HepG2 (cell line): ENCODE data around the gene TDRD10.

ENCODE experiments used
- ARNTL ChIP-seq: sonication (generic); formaldehyde crosslinking; IDR thresholded peaks from 2 replicates; pipeline ENCODE4 v1.4.0; 2020; ENCODE audit warnings: mild to moderate bottlenecking, missing genetic modification reagents
- CTCF ChIP-seq: sonication (generic); formaldehyde crosslinking; IDR thresholded peaks from 2 replicates; pipeline ENCODE4 v1.5.0; 2020; ENCODE audit warnings: mild to moderate bottlenecking, missing genetic modification reagents, moderate library complexity
- HMG20B ChIP-seq: conservative IDR thresholded peaks from 2 replicates; pipeline ENCODE4 v1.6.1; 2016; ENCODE audit warnings: missing genetic modification reagents, missing compliant biosample characterization
- JUND ChIP-seq: sonication (generic); formaldehyde crosslinking; IDR thresholded peaks from 2 replicates; pipeline ENCODE4 v1.8.0; 2022; ENCODE audit warnings: mild to moderate bottlenecking, missing genetic modification reagents
- RAD51 ChIP-seq: fragments of 450-650 bp; IDR thresholded peaks from 2 replicates; pipeline ENCODE4 v1.6.1; 2016; ENCODE audit warnings: borderline replicate concordance
- ZBTB8A ChIP-seq: sonication (generic); formaldehyde crosslinking; IDR thresholded peaks from 2 replicates; pipeline ENCODE4 v1.4.0; 2020; ENCODE audit warnings: mild to moderate bottlenecking, low read depth, missing genetic modification reagents, borderline replicate concordance
- ZNF816 ChIP-seq: sonication (generic); formaldehyde crosslinking; IDR thresholded peaks from 2 replicates; pipeline ENCODE4 v1.8.0; 2022; ENCODE audit warnings: missing genetic modification reagents, mild to moderate bottlenecking, borderline replicate concordance
- TF ChIP-seq, protein P1 (sequence below): sonication (generic); formaldehyde crosslinking; IDR thresholded peaks from 2 replicates; pipeline ENCODE4 v1.5.1; 2020; ENCODE audit warnings: mild to moderate bottlenecking, missing genetic modification reagents, borderline replicate concordance

DNA sequence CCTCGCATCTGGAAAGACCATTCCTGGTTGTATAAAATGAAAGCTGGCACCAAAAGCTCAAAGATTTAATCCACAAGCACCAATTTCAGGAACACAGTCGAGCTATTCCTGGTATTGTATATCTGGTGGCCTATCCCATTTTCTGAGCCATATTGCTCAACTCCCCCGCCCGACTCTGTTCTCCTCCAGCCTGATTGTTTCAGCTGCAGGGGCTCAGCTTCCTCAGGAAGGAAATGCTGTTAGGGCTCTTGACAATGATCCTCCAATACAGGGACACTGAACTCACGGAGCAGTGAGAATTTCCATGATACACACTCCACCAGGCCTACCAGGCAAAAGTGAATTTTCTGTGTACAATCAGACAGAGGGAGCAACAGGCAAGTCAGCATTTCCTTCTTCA, 16.9 kb upstream of the TDRD10 start:
- TF ChIP-seq HMG20B (CRISPR knock-in tag), result no peak
- TF ChIP-seq, protein P1, sequence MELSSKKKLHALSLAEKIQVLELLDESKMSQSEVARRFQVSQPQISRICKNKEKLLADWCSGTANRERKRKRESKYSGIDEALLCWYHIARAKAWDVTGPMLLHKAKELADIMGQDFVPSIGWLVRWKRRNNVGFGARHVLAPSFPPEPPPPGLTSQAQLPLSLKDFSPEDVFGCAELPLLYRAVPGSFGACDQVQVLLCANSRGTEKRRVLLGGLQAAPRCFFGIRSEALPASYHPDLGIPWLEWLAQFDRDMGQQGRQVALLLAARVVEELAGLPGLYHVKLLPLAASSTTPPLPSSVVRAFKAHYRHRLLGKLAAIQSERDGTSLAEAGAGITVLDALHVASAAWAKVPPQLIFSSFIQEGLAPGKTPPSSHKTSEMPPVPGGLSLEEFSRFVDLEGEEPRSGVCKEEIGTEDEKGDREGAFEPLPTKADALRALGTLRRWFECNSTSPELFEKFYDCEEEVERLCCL (CRISPR knock-in tag), result no peak
- TF ChIP-seq ZNF816 (CRISPR knock-in tag), result no peak
- TF ChIP-seq ARNTL (CRISPR knock-in tag), result no peak
- TF ChIP-seq ZBTB8A, result no peak
- no peak for TF ChIP-seq RAD51
- TF ChIP-seq CTCF, result no peak
- no peak for TF ChIP-seq JUND
